ENCODE data around the gene COPS4.

DNA sequence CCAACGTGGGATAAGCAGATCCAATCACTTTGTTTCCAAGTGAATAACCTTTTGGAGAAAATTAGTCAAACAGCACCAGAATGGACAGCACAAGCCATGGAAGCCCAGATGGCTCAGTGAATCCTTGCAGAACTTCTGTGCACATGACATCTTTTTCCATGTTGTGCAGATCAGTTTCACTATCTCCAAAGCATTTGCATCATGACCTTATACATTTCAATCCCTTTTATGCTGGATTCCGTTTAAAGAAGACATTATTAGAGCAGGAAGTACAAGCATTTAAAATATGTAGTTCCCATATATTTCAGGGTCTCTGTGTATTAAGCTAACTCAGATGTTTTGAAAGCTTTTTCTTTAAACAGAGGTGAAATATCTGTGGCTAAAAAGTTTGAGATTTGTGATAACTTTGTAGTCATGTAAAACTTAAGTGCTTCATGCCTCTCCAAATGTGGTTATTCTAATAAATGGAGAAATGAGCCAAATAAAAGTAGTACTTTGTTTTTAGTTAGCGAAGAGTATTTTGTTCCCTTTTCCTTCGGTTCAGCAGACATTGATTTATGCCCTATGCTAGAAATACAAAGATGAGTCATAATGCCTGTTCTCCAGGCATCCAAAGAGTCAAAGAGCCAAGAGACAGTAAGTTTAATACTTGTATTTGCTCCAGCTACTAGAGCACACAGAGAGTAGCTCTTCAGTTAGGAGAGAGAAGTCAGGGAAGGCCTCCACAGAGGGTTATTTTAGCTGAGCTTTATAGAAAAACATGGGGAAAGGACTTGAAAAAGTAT lies 40.5 kb downstream of the COPS4 start:
- TF ChIP-seq, protein P1, sequence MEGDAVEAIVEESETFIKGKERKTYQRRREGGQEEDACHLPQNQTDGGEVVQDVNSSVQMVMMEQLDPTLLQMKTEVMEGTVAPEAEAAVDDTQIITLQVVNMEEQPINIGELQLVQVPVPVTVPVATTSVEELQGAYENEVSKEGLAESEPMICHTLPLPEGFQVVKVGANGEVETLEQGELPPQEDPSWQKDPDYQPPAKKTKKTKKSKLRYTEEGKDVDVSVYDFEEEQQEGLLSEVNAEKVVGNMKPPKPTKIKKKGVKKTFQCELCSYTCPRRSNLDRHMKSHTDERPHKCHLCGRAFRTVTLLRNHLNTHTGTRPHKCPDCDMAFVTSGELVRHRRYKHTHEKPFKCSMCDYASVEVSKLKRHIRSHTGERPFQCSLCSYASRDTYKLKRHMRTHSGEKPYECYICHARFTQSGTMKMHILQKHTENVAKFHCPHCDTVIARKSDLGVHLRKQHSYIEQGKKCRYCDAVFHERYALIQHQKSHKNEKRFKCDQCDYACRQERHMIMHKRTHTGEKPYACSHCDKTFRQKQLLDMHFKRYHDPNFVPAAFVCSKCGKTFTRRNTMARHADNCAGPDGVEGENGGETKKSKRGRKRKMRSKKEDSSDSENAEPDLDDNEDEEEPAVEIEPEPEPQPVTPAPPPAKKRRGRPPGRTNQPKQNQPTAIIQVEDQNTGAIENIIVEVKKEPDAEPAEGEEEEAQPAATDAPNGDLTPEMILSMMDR (IDR thresholded peaks at IDR 0.05 in 8 of 11, conservative IDR thresholded peaks at IDR 0.05 in 3 of 11): no peak
- no peak for TF ChIP-seq POLR2A (IDR thresholded peaks at IDR 0.05)
- TF ChIP-seq POLR2AphosphoS5 (IDR thresholded peaks at IDR 0.05): no peak

Measured in spleen (tissue), 7 donors.